GM04503 (cell line): ENCODE results near the gene SIVA1.
"Not testable (repeated sequence)": the region's sequence is repeated elsewhere in the genome, so short reads cannot be mapped to it uniquely, and the experiment has no call there.

Experiments used
- DNase-seq: peaks from one replicate; pipeline ENCODE4 v3.0.0-alpha.2; 2012; ENCODE audit warnings: low read depth

Gene SIVA1

DNA sequence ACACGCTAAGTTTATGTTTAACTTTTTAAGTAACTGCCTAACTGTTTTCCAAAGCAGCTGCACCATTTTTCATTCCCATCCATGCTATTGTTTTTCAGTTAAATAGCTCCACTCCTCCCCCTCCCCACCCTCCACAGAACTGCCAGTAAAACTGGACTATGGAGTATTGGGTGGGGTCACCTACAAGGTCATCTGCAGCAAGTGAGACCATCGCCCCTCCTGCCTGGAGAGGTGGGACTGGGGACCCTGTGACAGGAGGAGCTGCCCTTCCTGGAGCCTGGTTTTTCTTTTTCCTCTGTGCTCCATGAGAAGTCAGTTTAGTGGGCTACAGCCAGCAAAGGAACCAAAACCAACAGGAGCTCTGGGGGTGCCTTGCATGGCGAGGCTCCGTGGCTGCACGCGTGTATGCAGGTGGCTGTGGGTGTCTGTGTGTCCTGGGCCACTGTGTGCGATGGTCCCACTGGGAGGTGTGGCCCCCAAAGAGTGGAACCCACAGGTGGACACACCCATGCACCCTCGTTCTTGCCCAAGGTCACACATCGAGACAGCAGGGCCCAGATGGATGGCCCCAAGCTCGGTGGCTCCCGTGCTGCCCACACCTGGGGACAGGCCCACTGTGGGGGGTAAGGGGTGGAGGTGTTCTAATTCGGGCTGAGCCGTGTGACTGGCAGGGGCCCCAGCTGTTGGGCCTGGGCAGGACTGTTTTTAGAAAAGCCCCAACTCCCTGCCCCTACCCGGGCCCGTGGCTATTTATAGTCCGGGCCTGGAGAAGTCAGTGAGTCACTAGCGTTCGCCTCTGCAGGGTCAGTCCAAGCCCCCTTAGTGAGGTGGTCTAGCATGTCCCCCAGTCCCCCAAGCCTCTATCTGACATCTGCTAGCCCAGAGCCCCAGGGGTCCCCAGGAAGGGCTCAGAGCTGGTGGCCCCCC, 31.2 kb upstream of the SIVA1 start:
- no peak for DNase-seq

DNA sequence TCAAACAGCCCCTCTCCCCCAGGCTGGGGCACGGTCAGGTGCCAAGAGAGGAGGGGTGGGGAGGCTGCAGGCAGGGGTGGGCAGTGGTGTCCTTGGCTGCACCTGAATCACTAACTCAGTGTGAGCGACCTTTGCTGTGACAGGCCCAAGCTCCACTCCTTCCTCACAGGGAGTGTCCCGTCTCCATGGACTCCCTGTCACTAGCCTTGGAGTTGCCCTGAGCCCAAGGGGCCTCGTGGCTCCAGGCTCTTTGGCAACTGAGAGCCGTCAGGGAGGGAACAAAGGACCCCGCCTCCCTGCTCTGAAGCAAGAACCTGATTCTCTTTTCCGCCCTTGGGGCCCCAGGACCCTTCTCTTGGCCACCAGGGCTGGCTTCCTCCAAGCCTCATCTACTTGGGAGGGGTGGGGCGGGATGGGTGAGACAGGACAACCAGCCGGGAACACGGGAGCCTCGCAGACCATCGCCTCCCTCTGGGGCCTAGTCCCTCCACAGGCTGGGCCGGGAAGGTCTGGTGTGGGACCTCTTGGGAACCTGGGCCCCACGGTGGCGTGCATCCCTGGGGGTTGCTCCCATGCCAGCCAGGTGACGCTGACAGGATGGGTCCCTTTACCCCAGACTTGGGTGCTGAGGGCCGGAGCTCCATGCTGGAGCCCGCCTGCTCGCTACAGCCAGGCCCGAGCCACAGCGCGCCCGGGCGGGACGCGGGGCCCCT, 29.9 kb upstream of the SIVA1 start:
- no peak for DNase-seq

DNA sequence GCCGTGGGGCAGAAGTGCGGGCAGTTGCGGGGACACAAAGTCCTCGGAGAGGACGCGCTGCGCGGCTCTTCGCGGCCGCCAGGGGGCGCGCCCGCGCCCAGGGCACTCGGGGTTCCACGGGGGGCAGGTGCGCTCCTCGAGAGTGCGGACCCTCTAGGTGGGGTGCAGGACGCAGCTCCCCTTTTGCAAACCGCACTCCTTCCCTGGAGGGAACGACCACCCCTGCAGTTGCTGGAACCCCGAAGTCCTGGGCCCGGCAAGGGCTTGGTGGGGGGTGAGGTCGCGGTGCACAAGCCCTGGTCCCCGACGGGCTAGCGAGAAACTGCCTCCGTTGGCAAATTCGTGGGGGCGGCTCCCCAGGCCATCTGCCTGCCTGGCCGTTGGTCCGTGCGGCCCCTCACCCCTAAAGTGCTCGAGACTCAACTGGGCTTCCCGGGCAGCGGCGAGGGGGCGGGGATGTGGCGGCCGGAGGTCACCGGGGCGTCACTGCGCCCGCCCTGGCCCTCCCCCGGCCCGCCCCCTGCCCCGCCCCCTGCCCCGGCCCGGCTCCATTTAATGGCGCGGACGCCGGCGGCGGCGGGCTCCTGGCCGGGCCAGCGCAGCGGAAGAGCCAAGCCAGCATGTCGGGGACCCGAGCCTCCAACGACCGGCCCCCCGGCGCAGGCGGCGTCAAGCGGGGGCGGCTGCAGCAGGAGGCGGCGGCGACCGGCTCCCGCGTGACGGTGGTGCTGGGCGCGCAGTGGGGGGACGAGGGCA, 29.1 kb upstream of the SIVA1 start, which contains the start of gene ADSS1:
TSS of gene ADSS1 (plus strand) at position 579 of the 756 bp plus-strand sequence. CDS start at position 621, 42 bp downstream.
- no peak for DNase-seq

DNA sequence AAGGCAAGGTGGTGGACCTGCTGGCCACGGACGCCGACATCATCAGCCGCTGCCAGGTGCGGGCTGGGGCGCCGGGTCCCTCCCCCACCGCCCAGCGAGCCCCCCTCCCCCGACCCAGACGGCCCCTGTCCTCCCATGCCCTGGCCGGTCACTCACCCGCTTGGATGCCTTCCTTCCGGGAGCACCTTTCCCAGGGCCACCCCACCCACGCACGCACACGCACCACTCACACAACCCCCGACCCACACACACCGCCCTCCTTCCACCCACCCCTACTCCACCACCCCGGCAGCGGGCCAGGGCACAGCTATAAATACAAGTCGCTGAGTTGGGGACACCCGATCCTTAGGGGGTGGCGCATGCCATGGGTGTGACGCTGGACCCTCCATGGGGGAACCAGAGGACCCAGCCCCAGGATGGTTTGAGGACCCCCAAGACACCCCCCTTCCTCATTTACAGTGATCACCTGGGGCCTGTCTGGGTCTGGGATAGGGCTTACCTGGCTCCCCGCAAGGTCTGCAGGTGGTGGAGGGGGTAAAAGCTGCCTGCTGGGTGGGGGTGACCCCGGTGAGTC, 28.5 kb upstream of the SIVA1 start:
- no peak for DNase-seq

DNA sequence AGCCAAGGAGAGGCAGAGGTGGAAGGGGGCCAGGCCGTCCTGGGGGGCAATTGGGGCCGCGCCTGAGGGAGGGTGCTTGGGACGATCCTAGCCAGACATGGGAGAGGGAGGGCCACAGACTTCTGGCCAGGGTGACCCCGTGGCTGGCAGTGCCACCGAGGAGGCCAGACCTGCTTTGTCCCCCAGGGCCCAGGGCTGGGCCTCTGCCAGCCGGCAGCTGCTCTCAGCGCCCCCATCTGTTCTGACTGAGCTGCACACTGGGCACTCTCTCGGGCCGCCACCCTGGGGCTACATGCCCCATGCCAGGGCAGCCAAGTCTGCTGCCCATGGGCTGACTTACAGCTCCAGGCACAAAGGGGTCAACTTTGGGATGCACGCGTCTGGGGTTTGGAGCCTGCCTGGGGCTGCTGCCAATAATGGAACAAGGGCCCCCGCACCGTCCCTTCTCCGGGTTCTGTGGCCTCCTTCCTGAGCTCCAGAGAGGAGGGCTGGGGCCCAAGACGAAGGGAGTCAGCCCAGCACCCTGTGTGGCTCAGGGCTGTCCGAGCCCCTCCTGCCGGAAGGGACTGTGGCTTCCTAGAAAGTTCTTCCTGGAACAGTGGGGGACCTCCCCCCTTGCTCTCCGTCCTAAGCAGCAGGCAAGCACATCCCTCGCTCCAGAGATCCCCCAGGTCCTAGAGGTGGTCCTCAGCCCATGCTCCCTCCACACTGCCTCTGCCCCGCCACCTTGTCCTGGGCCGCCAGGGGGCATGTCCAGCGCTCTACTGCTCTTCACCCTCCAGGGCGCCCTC, 27.8 kb upstream of the SIVA1 start:
- no peak for DNase-seq

DNA sequence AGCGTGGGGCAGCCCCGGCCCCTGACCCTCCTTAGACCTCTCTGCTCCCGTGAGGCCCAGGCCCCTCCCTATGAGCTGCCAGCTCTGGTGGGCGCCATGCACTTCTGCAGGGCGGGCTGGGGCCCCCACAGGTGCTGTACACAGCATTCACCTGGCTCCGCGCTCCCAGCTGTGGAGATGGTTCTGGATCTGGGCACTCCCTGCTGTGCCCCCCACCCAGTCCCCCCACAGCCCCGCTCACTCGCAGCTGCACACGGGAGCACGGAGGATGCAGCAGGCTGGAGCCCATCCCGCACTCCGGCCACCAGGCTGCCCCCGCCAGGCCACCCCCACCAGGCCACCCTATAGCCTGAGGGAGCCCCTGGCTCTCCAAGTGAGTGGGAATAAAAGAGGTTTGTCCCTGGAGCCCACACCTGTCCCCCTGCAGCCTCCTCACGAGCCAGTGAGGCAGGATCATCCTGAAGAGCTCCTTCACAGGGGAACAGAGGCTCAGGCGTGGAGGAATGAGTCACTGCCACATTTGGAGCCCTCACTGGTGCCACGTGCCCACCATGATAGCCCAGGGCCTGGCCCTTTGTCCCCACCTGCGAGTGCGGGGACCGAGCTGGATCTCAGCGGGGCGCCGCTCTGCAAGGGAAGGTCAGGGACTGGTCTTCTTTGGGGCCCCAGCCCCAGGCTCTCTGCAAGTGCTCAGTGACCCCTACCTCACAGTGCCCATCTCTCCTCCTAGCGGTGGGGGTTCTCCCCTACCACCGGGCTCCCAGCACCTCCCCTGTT, 27.0 kb upstream of the SIVA1 start:
- DNase-seq, result no peak

DNA sequence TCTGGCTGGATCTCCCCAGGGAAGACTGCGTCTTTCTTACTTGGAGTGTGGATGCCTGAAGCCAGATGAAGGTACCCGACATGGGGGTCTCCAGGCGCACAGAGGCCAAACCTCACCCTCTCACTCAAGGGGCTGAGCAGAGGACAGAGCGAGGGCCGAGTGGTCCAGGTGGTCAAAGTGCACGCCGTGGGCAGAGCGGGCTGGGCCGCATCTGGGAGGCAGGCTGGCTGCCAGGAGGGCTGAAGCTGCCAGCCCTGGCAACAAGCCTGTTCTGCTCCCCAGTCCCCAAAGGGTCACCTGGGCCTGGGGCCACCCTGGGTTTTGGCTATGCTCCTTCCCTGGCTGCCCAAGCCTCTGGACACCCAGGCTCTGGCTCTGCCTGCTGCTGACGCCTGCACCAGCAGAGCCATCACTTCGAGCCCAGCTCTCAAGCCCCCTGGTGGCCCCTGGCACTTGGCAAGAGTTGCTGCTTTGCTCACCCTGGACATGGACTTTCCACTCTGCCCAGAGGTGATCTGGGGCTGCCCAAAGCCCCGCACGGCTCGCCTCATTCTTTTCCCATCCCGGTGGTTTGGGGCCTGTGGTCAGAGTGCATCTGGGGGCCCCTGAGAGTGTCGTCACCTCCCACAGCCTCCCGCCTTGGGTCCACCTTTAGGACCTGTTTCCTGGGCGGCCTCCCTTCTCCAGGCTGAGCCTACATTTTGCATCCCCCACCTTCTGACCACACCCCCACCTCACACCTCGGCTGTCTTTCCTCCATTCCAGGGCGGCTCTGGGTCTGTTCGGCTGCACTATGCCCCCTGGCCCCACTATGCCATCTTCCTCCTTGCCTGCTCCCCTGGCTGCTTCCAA, 26.1 kb upstream of the SIVA1 start:
- no peak for DNase-seq

DNA sequence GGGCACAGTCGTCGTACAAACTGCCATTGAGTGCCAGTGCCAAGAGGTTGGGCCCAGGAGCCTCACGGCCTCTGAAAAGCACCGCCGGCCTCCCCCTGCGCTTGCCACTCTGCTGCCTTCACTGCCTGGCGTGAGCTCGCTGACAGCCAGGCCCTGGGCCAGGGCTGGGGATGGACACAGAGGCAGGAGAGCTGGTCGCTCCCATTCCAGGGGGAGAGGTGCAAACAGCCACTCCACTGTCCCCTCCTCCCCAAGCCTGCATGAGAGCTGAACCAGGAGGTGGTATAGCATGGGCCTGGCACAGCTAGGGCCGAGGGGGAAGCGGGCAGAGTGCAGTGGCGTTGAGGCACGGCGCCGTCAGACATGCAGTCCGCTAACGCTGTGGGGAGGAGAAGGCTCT, 24.3 kb upstream of the SIVA1 start:
- DNase-seq, result no peak

DNA sequence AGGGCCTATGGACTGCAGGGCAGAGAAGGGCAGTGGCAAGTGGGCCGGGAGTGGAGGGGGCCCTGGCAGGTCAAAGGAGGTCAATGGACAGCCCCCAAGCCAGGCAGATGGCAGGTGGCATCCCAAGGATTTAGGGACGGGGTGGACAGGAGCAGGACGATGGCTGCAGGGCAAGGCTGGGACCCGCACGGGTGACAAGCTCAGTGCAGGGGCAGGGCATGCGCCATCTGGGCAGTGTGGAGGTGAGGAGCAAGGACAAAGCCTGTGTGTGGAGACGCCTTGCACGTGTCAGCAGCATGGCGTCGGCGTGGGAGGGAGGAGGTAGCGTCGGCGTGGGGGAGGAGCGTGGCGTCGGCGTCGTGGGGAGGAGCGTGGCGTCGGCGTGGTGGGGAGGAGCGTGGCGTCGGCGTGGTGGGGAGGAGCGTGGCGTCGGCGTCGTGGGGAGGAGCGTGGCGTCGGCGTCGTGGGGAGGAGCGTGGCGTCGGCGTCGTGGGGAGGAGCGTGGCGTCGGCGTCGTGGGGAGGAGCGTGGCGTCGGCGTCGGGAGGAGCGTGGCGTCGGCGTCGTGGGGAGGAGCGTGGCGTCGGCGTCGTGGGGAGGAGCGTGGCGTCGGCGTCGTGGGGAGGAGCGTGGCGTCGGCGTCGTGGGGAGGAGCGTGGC, 23.6 kb upstream of the SIVA1 start:
- DNase-seq, result not testable (repeated sequence)

DNA sequence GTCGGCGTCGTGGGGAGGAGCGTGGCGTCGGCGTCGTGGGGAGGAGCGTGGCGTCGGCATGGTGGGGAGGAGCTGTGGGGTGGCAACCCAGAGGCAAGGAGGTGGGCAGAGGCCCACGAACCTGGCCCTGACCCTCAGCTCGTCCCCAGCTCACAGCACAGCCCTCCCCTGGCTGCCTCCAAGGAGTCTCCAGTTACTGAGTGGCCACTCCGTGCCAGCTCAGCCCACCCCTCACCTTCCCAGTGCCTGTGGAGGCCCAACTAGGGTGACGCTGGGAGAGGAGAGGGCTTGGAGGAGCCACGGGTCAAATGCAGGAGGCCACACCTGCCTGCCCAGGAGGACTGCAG, 23.1 kb upstream of the SIVA1 start:
- no peak for DNase-seq

DNA sequence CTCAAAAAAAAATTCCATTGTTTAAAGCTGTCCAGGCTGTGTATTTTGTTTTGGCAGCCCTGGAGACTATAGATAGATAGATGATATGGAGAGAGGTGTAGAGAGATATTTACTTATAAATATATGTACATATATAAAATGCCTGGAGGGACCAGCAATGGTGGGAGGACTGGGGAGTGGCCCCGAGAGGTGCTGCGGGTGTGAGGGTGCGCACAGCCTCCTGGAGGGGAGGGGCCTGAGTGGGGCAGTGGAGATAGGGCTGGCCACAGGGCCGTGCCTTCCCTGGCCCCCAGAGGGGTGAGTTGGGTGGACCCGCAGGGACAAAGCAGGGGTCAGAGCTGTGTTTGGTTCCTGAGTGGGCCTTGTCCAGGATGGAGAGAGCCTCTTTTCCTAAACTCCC, 22.5 kb upstream of the SIVA1 start:
- DNase-seq, result no peak

DNA sequence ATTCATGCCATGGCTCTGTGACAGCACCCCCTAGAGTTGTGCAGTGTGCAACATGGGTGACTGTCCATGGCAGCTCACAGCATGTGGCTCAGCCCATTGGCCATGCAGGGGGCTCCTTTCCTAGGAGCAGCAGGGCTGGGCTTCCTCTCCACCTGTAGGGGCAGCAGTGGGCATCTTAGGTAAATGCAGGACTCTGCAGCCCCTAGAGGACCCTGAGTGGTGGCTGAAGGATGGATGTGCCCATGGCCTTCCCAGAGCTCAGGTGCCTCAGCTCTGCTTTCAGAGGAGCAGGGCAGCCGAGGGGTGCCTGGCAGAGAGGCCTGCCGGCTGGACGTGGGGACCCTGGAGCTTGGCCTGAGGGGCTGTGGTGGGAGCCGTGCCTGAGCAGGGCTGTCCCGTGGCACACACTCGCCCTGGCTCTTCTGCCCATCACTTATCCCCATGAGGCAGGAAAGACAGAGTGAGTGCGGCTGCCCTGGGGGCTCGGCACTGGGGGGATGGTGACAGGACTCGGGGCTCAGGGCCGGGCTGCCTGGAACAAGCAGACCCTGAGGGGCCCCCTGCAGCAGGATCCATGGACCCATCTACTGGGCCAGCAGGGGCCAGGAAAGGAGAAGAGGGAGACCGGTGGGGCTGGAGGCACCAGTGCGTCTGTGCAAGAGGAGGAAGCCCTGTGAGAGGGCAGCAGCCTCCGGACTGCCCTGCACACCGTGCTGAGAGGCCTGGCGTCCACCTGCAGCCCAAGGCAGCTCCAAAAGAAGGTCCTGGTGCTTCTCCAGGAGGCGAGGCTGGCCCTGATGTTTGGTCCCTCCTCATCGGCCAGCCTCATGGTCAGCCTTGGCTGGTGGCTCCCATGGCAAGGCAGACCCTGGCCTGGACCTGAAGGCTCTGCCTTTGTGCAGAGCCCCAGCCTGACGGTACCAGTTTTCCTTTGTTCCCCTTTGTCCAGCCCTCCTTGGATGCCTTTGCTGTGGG, 21.3 kb upstream of the SIVA1 start:
- no peak for DNase-seq

DNA sequence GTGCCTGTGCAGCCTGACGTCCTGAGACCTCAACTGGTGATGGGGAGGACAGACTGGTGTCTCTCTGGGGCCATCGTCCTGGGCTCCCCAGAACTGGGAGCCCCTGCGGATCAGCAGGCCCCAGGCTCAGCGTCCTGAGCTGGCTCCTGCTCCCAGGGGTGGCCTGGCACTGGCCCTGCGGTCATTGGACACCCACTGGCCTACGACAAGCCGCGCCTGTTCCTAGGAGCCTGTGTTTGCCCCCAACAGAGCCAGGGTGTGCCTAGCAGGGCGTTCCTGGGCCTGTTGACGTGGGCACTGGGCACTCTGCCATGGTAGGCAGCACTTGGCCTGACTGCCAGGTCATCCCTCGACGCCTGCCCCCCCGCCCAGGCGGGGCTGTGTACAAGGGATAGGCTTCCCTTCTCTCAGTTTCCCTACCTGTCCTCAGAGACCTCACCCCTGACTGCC, 20.6 kb upstream of the SIVA1 start:
- DNase-seq, result no peak

DNA sequence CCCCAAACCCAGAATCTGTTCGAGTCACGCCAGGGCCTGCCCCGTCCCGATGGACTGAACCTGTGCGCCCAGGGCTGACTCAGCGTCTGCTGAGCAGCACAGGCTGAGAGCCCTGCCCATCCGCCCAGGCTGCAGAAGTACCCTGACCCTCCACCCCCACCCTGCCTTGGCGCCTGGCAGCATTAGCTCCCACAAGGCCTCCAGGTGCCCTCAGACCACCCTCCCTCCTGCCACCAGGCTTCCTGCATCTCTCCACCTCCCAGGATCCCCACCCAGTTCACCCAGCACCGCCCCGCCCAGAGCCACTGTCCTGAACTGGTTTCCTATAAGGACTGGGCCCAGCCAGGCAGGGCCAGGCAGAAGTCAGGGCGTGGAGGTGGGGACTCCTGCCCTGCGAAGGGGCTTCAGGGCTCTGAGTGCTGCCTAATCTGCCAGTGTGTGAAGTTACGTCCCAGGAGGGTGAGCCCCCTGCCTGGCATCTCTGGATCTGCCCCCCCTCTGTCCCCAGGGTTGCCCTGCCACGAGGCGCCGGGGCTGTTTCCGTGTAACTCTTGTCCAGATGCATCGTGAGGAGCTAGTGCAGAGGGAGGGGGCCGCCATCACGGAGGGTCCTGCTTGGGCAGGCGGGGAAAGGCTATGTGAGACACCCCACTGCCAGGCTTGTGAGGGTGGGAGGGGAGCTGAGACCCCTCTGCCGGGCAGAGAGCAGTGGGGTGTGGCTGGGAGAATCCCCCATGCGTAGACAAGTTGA, 19.8 kb upstream of the SIVA1 start:
- DNase-seq, result no peak

DNA sequence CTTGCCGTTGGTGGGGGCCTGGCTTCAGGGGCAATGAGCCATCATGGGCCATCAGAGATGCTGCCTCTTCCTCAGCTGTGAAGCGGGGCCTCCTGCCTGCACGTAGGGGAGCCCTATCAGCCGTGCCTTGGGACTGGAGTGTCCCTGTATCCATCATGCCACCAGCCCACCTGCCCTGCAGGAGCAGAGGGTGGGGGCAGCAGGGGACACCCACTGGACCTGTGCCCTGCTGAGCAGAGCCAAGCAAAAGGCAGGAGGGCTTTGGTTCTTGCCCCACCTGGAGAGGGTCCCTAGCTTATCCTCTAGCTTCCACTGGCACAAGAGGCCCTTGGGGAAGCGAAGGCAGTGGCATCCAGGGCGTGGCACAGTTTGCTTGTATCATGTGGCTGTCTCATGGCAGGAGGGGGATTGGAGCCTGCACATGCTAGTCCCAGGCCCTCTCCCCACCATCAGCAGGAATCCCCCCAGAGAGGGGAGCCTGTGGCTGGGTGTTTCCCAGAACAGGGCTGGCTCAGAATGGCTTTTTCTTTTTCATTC, 18.8 kb upstream of the SIVA1 start:
- no peak for DNase-seq

DNA sequence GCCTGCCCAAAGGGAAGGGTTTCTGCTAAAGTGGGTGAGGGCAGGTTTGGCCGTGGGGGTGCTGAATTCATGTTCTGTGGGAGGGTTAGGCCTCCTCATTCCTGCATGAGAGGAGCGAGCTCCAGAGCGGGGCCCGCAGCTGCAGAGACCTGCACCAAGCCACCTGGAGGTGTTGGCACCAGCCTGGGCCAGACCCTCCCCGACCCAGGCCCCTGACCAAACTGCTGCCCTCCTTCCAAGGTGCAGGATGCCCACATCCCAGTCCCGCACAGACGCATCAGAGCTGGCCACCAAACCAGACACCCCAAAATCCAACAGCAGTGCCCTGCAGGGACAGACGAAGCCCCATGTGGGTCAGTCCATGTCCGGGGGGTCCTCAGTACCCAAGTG, 18.4 kb upstream of the SIVA1 start:
- no peak for DNase-seq
